Left lobe of liver (tissue), 2 donors: Measurements from ENCODE around the gene IL1RAPL1. TPM values are rescaled to one million over a fixed set of nuclear protein-coding genes. Genes with fewer than 3 reads are reported as not detected.
A peak's percentile ranks its signal among the peaks of the same experiment; 100 is the strongest.

Source experiments
- ATAC-seq: fragments of 200-7000 bp; cut with Tn5 transposase; one replicate; pipeline ENCODE4 v1.9.1; 2020; ENCODE audit warnings: mild to moderate bottlenecking, moderate library complexity
- DNase-seq: peaks from one replicate; pipeline ENCODE4 v3.0.0-alpha.2; 2020; ENCODE audit warnings: low spot score
- total RNA-seq: library from RNA; stranded (reverse); gene quantifications from one replicate; pipeline ENCODE4 v1.2.1, GENCODE V29; 2021
- donor health status: DM: no; HTN: no; CAD: no; lungs with moderate emphysema.
- donor health status: DM: no; HTN: yes; CAD: no.

IL1RAPL1 gene
- total RNA-seq, 1 donor from 2014 or later: not detected

DNA sequence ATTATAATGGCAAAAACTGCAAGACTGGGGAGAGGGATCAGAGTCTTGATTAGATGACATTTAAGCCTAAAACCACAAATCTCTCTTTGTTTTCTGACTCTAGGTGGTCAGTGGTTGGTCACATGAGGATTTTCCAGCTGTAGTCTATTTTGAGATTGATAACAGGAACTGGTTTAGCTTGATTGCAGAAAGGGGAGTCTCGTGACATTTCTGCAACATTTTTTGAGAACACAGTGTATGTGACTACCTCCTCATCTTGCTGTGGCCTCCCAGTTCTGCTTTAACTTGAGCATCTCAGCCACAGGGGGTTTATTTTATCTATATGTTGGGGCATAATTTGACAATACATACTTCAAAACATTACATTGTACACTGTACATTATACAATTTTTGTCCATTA is 901.7 kb downstream of the IL1RAPL1 start:
- no peak for ATAC-seq
- no peak for DNase-seq

DNA sequence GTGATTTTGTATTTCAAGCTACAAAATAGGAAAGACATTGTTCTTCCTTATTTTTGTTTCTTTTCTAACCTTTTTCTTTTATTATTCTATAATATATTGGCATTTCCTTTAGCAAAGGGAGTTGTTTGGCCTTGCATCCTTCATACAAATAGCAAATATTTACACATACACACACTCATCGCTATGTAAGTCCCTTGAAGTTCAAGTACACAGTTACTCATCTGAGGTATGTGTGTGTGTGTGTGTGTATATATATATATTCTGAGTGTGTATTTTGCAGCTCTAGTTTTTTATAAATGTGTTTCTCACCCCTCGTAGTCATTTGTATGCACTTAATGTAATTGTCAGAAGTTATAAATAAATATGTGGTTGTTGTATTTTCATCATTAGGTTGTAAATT is 903.4 kb downstream of the IL1RAPL1 start:
- DNase-seq (no peak), ATAC-seq (no peak)

GRCh38 chrX:29491659-29492058 is 904.4 kb downstream of the IL1RAPL1 start:
- no peak for ATAC-seq
- DNase-seq: no peak

DNA sequence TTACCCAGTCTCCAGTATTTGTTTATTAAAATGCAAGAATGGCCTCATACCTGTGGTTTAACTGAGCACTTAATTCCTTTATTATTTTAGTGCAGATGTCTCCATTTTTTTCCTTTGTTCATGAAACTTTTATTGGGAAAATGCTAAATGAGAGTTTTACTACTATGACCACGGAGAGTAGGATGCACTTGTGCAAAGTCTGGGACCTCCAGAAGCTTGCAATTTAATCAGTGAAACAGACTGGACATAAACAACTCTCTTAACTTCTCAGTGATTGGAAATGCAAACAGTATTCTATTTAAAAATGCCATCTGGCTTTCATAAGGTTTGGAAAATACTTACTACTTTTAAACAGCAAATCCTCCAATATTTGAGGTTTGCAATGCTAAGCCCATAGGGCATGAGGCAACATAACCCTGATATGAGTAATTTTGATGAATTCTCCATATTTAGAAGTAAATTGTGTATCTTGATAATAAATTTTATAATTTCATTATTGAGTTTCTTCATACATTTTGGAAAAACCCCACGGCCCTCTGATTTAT is 909.5 kb downstream of the IL1RAPL1 start:
- ATAC-seq (no peak), DNase-seq (no peak)

DNA sequence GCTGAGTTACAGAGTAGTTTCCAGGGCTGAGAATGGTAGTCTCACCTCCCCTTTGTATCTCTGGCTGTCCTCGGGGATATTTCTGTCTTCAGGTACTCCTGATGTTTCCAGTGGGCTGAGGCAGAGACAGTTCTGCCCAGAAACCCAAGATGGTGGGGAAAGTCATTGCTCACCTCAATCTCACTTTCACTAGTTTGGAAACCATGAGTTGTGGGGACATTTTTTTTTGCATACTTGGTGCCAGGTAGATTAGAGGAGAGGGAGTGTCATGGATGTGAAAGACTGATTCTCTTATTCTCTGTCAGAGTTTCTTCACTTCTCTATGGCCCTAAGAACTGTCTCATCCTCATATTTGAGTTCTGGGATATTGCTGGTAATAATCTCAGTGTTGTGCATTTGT is 919.5 kb downstream of the IL1RAPL1 start:
- DNase-seq (no peak), ATAC-seq (no peak)

DNA sequence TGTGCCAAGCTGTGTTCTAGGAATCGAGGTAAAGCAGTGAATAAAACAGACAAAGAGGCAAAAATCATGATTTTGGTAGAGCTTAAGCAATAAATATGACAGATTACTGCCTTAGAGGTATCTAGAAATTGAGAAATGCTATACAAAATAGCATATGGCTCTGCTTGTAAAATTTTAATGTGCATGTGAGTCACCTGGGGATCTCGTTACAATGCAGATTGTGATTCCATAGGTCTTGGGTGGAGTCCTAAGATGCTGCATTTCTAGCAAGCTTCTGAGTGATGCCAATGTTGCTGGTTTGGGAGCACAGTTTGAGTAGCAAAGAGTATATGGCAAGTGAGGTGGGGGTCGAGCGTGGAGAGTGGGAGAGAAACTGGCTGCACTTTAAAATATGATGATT is 930.9 kb downstream of the IL1RAPL1 start:
- DNase-seq: no peak
- ATAC-seq: no peak

DNA sequence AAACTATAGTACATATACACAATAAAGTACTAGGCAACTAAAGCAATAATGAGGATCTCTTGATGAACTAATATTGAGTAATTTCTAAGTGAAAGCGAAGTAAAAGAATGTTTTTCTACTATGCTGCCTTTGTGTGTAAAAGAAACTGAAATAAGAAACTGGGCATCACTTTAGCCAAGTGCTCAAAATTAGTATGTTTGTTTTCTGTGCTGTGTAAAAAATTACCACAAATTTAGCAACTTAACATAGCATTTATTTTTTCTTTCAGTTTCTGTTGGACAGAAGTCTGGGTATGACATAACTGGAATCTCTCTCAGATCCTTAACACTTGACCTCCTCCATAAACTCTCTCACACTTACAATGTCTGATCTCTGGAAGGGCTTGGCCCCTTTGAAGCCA is 941.0 kb downstream of the IL1RAPL1 start:
- no peak for ATAC-seq
- no peak for DNase-seq

GRCh38 chrX:29530501-29530900 is 943.3 kb downstream of the IL1RAPL1 start:
- ATAC-seq (no peak), DNase-seq (no peak)

DNA sequence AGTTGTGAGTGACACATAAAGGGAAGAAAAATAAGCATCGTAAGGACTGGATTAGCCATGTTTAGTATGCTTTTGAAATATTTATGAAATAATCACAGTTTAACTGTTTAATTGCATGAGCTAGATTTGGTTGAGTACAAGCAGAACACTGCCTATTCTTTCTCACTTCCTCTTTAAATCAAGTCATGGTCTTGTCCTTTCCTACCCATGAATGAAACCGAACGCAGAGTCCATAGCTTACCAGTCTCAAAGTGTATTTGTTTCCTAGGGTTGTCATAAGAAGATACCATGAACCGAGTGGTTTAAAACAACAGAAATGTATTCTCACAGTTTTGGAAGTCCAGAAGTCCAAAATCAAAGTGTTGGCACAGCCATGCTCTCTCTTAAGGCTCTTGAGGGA is 944.1 kb downstream of the IL1RAPL1 start:
- no peak for ATAC-seq

GRCh38 chrX:29535212-29536162 is 948.2 kb downstream of the IL1RAPL1 start:
- DNase-seq (no peak), ATAC-seq (no peak)

More for the DNA sequence above, 944.1 kb downstream of the IL1RAPL1 start:
- DNase-seq: no peak

DNA sequence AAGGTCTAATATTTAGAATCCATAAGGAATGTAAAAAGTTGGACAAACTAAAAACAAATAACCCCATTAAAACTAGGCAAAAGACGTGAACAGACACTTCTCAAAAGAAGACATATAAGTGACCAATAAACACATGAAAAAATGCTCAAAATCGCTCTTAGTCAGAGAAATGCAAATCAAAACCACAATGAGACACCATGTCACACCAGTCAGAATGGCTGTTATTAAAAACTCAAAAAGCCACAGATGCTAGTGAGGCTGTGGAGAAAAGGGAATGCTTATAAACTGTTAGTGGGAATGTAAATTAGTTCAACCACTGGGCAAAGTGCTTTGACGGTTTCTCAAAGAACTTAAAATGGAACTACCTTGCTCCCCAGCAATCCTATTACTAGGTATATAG is 953.8 kb downstream of the IL1RAPL1 start:
- ATAC-seq (no peak), DNase-seq (no peak)

DNA sequence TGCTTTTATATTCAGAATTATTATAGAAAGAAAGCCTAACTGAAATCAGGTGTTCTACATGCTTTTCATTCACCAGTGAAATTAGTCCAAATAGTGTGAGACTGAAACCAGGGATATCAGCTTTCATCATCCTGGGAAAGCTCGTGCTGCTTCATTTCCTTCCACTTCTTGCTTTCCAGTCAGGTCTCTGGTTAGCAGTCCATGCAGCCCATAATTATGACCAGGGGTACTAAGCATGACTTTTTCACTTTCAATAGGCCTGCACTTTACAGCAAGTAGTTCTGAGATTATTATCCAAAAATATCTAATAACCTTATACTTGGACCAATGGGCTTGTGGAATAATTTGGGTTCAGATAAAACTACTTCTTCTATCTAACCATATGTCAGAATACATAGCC is 954.9 kb downstream of the IL1RAPL1 start:
- ATAC-seq (no peak), DNase-seq (no peak)

- ATAC-seq: peak; percentile 81
- DNase-seq: peak; percentile 62
Observed at GRCh38 chrX:29545878-29546277, 958.6 kb downstream of the IL1RAPL1 start.

GRCh38 chrX:29547877-29548276 is 960.6 kb downstream of the IL1RAPL1 start:
- peak; percentile 54 for ATAC-seq
- no peak for DNase-seq

- DNase-seq (peak; percentile 50), ATAC-seq (peak; percentile 90)
Observed at GRCh38 chrX:29553542-29553941, 966.3 kb downstream of the IL1RAPL1 start.

DNA sequence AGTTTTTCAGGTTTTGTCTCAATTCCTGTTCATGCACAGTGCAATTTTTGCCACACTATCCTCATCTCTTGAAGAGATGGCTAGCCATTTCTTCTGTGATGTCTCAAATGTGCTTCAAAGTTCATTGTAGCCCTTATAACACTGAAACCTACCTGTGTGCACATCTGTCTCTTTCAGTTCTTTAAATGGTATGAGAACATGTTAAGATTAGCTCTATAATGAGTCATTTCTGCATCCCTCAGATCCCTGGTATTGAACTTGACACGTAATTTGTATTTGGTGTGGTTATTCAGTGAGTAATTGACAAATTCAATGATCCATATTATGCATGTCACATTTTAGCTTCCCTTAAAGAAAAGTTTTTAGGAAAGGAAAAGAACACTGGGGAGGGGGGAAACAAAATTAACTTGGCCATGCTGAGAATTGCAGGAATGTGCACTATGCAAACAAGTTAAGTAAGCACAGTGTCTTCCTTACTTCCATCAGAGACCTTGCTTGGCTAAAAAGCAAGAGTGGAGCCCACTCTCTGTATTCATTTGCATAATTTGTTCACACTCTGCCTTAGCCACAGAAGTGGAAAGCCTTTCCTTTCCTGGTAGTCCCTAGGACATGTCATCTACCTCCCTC is 968.3 kb downstream of the IL1RAPL1 start:
- DNase-seq (no peak), ATAC-seq (no peak)

DNA sequence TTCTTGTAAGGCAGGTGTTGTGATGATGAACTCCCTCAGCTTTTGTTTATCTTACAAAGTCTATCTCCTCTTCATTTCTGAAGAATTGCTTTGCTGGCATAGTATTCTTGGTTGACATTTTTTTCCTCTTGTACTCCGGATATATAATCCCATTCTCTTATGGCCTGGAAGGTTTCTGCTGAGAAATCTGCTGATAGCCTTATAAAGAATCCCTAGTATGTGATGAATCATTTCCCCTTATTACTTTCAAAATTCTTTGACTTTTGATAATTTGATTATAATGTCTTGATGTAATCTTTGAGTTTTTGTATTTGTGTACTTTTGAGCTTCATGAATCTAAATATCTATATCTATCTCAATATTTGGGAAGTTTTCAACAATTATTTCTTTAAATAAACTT is 972.8 kb downstream of the IL1RAPL1 start:
- no peak for ATAC-seq

GRCh38 chrX:29561417-29561816 is 974.2 kb downstream of the IL1RAPL1 start:
- ATAC-seq (peak; percentile 86), DNase-seq (peak; percentile 46)

More for the DNA sequence above, 972.8 kb downstream of the IL1RAPL1 start:
- DNase-seq: no peak

DNA sequence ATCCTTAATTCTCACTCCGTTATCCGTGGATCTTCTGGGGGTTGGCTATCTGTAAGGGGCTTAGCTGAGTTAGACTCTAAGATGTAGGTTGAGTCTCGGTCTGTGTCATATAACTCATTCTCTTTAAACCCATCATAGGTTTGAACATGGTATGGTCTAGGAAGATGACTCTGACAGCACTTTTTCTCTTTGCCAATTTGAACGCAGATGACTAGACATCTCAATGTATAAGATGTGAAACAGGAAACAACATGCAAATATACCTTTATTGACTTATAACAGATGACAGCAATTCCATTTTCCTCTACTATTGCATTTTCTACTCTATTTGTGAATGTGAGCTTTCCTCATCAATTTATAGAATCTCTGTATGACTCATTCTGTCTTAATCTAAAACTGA is 993.3 kb downstream of the IL1RAPL1 start:
- ATAC-seq: no peak
- no peak for DNase-seq

GRCh38 chrX:29581223-29581622 is 994.0 kb downstream of the IL1RAPL1 start:
- DNase-seq (no peak), ATAC-seq (no peak)

DNA sequence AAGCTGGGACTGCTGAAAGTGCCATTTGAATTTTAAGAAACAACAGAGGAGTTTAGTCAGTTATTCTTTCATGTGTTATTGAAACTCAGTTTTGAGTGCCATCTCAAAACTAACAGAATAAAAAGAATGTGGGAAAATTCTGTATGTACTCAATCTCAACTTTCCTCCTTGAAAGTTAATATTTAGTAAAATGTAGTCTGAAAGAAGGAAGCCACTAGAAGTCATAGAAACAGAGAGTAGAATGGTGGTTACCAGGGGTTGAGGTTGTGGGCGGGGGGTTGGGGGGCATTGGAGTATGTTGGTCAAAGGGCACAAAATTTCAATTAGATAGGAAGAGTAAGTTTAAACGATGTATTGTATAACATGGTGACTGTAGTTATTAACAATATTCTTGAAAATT is 999.9 kb downstream of the IL1RAPL1 start:
- DNase-seq: no peak

GRCh38 chrX:29590921-29591320 is 1003.7 kb downstream of the IL1RAPL1 start:
- ATAC-seq (no peak), DNase-seq (no peak)

More for the DNA sequence above, 999.9 kb downstream of the IL1RAPL1 start:
- no peak for ATAC-seq
